ENCODE measurements around the gene MAMLD1.

MAMLD1 gene

DNA sequence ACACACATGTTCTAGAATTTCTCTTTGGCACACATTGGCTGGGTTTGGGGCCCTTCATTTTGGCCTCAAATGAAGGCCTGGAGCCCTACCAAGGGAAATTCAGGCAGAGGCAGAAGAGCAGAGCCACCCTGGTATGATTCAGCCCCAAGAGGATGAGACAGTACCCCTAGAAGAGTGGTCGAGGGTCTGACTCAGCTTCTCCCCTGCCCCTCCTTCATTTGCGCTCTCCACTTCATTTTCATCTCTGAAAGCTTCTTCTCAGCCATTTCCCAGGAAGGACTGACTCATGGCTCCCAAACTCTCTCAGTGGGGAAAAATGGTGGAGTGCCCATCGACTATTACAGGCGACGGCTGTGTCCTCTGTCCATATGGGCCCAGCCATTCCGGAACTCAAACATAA, 43.5 kb downstream of the MAMLD1 start:
- no peak for DNase-seq (ENCODE audit: low read depth in 2 of 2)

DNA sequence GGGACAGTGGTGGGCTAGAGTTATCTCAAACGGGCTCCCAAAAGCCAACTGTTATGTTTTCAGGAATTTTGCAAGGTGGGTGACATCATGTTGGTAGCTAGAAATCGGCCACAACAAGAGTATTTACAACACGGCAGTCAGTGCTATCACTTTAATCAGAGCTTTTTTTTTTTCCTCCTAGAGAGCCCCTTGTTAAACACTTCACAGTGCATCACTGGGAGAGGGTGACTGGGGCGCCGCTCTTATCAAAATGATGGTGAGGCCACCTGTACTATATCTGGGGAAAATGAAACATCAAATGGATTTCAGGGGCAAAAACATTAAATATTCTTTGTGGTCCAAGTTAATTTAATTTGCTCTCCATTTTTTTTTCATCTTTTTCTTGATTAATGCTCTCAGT, 44.9 kb downstream of the MAMLD1 start:
- no peak for DNase-seq (ENCODE audit: low read depth in 2 of 2)

- DNase-seq (ENCODE audit: low read depth in 2 of 2), result no peak
These were observed 45.4 kb downstream of the MAMLD1 start for GRCh38 chrX:150408561-150408960.

DNA sequence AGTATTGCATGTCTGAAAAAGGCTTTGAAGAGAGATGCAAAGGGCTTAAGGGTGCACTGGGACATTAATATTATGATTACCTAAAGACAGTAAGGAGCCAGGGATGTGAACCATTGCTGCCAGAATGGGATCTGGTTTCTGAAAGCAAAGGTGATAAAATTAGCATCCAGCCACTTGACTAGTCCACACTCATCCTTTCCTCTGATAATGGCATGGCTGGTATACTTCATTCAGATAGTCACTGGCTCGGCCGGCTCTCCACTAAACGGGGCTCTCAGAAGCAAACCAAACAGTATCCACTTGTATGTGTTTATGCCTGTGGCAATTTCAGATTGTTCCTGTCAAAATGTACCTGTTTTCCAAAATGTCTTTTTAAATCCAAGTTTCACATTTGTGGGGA, 46.4 kb downstream of the MAMLD1 start:
- DNase-seq (ENCODE audit: low read depth in 2 of 2), result no peak

GRCh38 chrX:150409964-150410363, 46.8 kb downstream of the MAMLD1 start:
- no peak for DNase-seq (ENCODE audit: low read depth in 2 of 2)

GRCh38 chrX:150410513-150410912, 47.4 kb downstream of the MAMLD1 start:
- DNase-seq (ENCODE audit: low read depth in 2 of 2), result no peak

DNA sequence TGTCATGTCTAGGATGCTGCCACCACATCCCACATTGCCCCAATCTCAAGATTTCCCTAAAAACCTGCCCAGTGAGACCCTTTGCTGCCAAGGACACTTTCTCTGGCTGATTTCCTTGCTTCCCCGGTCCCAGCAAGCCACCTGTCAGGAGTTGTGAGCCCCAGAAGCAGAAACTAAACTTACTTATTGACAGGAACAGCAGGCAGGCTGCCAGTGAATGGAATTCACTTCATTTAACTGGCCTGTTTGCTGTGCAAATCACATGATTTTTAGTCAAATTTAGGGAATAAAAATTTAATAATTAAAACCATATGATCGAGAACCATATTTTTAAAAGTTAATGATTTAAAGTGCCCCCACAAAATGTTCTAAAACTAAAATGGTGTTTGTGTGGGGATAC, 48.5 kb downstream of the MAMLD1 start:
- no peak for DNase-seq (ENCODE audit: low read depth in 2 of 2)

DNA sequence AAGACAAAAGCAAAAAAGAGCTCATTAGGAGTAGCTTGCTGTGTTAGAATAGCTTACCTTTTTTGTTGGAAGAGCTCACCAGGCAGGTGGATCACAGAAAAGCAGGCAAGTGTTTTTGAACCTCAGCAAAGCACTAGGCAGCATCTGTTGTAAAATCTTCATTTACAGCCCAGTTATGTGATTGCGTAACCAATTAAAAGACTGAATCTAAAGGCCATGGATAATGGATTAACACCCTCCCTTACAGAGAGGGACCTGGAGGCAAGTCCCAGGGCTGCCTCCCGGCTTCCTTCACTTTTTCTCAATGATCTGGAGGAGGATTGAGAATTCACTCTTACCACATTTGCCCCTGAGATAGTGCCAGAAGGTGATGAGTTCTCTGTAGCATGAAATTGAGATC, 51.1 kb downstream of the MAMLD1 start:
- DNase-seq (ENCODE audit: low read depth in 2 of 2), result no peak

GRCh38 chrX:150416469-150416868, 53.4 kb downstream of the MAMLD1 start:
- no peak for DNase-seq (ENCODE audit: low read depth in 2 of 2)

- DNase-seq (ENCODE audit: low read depth in 2 of 2), result no peak
These were observed 58.7 kb downstream of the MAMLD1 start for GRCh38 chrX:150421816-150422215.

DNA sequence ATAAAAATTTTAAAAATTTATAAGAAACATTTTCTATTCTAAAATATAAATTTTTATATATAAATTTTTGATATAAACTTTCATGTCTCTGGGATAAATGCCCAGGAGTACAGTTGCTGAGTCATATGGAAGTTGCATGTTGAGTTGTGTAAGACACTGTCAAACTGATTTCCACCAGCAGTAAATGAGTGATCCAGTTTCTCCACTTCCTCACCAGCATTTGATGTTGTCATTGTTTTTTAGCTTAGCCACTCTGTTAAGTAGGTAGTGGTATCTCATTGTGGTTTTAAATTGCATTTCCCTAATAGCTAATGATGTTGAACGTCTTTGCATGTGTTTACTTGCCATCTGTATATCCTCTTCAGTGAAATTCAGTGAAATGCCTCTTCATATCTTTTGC, 66.5 kb downstream of the MAMLD1 start:
- DNase-seq (ENCODE audit: low read depth in 2 of 2), result no peak

DNA sequence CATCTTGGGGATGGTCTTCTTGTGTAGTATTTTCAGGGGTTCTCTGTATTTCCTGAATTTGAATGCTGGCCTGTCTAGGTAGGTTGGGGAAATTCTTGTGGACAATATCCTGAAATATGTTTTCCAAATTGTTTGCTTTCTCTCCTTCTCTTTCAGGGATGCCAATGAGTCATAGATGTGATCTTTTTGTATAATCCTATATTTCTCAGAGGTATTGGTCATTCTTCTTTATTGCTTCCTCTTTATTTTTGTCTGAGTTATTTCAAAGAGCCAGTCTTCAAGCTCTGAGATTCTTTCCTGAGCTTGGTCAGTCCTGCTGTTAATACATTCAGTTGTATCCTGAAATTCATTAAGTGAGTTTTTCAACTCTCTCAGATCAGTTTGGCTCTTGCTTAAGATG, 73.1 kb downstream of the MAMLD1 start:
- no peak for DNase-seq (ENCODE audit: low read depth in 2 of 2)

DNA sequence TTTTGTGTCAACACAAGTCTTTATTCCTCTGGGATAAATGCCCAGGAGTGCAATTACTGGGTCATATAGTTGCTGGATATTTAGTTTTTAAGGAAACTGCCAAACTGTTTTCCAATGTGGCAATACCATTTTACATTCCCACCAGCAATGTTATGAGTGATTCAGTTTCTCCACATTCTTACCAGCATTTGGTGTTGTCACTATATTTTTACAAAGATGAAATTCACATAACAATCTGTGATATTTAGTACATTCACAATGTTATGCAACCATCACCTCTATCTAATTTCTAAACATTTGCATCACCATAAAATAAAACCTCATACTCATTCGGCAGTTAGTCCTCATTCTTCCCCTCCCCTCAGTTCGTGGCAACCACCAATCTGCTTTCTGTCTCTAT, 75.0 kb downstream of the MAMLD1 start:
- DNase-seq (ENCODE audit: low read depth in 2 of 2), result no peak

- DNase-seq (ENCODE audit: low read depth in 2 of 2), result no peak
These were observed 83.0 kb downstream of the MAMLD1 start for GRCh38 chrX:150446151-150446550.

GRCh38 chrX:150446995-150447394, 83.9 kb downstream of the MAMLD1 start:
- no peak for DNase-seq (ENCODE audit: low read depth in 2 of 2)

DNA sequence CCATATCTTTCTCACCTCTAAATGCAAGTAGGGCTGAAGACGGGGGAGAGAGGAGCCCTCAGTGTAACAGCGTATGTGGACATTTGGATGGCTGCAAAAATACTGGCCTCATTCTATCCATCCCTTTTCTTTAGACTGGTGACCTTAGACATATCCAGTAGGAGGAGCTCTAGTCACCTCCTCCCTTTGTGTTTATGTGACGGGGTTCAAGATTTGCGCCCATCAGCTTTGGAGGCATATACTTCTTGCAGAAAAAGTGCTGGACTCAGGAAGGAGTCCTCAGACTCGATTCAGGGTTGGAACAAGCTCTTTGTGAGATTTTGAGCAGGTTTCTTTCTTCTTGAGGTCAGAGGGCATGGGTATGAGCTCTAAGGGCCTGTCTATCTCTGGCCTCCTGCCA, 86.2 kb downstream of the MAMLD1 start:
- no peak for DNase-seq (ENCODE audit: low read depth in 2 of 2)

GRCh38 chrX:150450519-150451177, 87.5 kb downstream of the MAMLD1 start:
- no peak for DNase-seq (ENCODE audit: low read depth in 2 of 2)

DNA sequence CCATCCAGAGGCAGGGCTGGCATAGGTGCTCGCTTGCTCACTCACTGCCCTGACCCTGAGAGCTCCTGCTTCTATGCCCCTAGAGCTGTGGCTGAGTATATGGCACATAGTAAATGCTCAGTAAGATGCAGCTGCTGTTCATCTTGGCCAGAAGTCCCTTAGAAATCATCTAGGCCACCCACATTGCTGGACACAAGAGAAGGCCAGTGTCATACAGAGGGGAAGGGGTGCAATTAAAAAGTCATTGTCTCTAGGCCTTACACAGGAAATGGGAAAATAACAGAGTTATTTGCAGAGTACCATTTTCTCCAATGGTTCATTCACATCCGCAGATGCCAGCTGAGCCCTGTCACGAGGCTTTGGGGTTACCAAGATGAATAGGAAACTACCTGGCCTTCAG, 88.8 kb downstream of the MAMLD1 start:
- DNase-seq (ENCODE audit: low read depth in 2 of 2), result no peak

DNA sequence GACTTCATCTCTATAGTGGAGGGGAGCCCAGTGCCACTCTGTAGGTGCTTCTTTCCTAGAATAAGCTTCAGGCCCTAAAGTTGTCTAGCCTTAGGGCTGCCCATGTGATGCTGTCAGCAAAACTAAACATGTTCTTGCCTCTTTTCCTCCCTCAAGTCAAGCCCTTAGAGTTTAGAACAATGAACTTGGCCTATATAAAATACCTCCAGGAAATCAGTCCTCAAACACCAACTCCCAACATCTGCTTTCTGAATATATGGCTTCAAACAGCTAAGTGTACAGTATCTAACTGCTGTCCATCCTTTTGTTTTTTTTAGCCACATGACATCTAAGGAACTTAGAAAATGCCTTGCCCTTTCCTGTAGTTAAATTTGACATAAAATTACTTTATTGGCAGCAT, 91.0 kb downstream of the MAMLD1 start:
- no peak for DNase-seq (ENCODE audit: low read depth in 2 of 2)

DNA sequence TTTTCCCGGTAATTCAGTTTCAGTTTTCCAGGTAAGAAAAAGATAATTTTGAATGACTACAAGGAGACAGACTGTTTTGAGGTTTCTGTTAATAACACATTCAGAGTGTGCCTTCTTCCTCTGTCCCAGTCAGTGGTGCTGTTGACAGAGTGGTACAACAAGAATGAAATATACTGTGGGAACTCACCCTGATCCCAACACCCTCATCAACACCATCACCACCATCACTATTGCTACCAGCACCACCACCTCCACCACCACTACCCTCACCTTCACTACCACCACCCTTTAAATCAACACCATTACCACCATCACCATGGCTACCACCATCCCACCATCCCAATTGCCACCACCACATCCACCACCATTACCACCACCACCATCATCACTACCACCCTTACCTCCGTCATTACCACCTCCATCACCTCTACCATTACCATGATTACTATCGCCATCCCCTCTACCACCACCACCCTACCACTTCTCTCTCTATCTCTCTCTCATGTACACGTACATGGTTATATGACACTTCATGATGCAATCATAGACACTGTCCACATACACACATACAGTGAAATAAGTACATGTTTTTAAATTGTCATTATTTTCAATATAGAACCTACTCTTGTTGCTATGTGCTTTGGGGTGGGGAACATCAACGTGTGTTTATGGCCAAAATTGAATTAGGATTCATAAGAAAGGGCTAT, 91.5 kb downstream of the MAMLD1 start:
- DNase-seq (ENCODE audit: low read depth in 2 of 2), result no peak

- DNase-seq (ENCODE audit: low read depth in 2 of 2), result no peak
These were observed 92.1 kb downstream of the MAMLD1 start for GRCh38 chrX:150455215-150455608.

GRCh38 chrX:150456466-150456865, 93.3 kb downstream of the MAMLD1 start:
- DNase-seq (ENCODE audit: low read depth in 2 of 2), result no peak

GRCh38 chrX:150456941-150457340, 93.8 kb downstream of the MAMLD1 start:
- no peak for DNase-seq (ENCODE audit: low read depth in 2 of 2)

GRCh38 chrX:150459196-150459595, 96.1 kb downstream of the MAMLD1 start:
- no peak for DNase-seq (ENCODE audit: low read depth in 2 of 2)
